DMS 273 (cell line): Measurements from ENCODE around the gene PLEKHO2.
"Not testable (repeated sequence)": the region's sequence is repeated elsewhere in the genome, so short reads cannot be mapped to it uniquely, and the experiment has no call there.

ENCODE experiments used
- DNase-seq: peaks from one replicate; lab custom pipeline; 2025; ENCODE audit not compliant: unreplicated experiment; lab: John Stamatoyannopoulos, UW

Gene PLEKHO2, protein sequence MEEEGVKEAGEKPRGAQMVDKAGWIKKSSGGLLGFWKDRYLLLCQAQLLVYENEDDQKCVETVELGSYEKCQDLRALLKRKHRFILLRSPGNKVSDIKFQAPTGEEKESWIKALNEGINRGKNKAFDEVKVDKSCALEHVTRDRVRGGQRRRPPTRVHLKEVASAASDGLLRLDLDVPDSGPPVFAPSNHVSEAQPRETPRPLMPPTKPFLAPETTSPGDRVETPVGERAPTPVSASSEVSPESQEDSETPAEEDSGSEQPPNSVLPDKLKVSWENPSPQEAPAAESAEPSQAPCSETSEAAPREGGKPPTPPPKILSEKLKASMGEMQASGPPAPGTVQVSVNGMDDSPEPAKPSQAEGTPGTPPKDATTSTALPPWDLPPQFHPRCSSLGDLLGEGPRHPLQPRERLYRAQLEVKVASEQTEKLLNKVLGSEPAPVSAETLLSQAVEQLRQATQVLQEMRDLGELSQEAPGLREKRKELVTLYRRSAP

DNA sequence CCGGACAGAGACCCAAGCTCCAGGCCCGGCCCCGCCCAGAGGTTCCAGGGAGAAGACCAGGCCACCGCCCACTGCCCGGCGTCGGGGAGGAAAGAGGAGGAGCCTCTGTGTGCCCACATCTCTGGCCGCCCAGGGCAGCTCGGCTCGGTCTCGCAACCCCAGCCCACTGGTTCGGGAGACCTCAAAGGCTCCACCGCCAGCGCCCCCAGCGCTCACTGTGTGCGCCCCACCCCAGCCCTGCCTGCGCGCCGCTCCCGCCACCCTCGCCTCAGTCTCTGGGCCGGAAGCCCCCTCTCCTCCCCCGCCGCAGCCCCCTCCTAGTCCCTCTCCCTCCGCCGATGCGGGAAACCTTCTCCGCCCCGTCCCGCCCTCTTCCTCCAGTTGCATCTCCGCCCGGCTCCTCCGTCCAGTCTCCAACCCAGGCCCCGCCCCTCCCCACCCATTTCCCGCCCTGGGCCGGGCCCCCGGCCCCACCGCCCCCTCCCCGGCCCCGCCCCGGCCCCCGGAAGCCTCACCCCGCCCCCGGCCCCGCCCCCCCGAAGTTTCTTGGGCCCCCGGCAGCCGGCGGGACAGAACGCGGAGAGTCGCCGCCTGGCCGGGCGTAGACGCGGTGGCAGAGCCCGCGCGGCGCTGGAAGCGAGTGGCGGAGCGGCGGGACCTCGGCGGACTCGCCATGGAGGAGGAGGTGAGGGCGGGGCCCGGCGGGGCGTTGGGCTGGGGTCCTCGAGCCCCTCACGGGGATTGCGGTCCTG lies at the start of gene PLEKHO2:
Gene PLEKHO2 (plus strand): TSS at position 572 of the 752 bp plus-strand sequence. CDS start 102 bp downstream, at position 674.
- DNase-seq, result peak; percentile 95

DNA sequence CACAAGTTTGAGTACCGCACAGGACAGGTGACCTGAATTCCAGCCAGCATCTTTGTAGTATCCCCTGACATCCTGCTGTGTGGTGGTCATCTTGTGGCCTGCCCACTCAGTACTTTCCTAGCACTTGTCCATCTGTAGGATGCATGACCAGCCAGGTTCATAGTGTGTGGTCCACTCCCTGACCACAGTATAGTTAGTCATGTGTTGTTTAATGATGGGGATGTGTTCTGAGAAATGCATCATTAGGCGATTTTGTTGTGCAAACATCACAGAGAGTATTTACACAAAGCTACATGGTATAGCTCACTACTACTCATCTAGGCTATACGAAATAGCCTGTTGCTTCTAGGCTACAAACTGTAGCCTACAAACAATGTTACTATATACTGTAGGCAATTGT lies 49.4 kb upstream of the PLEKHO2 start:
- DNase-seq, result no peak

DNA sequence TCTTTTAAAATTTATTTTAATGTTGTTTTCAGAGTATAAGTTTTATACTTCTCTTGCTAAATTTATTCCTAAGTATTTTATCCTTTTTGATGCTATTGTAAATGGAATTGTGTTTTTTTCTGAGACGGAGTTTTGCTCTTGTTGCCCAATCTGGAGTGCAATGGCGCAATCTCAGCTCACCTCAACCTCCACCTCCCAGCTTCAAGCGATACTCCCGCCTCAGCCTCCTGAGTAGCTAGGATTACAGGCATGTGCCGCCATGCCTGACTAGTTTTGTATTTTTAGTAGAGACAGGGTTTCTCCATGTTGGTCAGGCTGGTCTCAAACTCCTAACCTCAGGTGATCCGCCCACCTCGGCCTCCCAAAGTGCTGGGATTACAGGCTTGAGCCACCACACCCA lies 46.4 kb upstream of the PLEKHO2 start:
- DNase-seq, result not testable (repeated sequence)

DNA sequence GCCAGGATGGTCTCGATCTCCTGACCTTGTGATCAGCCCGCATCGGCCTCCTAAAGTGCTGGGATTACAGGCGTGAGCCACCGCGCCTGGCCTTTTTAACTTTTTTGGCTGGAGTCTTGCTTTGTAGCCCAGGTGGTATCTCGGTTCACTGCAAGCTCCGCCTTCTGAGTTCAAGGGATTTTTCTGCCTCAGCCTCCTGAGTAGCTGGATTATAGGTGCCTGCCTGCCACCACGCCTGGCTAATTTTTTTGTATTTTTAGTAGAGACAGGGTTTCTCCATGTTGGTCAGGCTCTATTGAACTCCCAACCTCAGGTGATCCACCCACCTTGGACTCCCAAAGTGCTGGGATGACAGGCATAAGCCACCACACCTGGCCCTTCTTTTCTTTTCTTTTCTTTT lies 45.8 kb upstream of the PLEKHO2 start:
- DNase-seq, result not testable (repeated sequence)

DNA sequence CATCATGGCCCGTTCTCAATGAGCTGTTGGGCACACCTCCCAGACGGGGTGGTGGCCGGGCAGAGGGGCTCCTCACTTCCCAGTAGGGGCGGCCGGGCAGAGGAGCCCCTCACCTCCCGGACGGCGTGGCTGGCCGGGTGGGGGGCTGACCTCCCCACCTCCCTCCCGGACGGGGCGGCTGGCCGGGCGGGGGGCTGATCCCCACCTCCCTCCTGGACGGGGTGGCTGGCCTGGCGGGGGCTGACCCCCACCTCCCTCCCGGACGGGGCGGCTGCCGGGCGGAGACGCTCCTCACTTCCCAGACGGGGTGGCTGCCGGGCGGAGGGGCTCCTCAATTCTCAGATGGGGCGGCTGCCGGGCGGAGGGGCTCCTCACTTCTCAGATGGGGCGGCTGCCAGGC lies 42.8 kb upstream of the PLEKHO2 start:
- not testable (repeated sequence) for DNase-seq

DNA sequence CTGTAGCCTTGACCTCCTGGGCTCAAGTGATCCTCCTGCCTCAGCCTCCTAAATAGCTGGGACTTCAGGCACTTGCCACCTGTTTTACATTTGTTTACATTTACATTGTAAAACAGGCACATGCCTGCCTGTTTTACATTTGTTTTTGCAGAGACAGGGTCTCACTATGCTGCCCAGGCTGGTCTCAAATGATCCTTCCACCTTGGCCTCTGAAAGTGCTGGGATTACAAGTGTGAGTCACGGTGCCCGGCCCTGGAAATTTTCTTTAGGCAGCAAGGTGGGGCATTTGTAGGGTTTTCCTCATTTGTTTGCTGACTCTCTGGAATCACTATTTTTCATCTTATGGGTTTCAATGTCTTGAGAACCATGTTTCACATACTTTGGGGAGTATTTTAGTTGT lies 41.2 kb upstream of the PLEKHO2 start:
- no peak for DNase-seq

DNA sequence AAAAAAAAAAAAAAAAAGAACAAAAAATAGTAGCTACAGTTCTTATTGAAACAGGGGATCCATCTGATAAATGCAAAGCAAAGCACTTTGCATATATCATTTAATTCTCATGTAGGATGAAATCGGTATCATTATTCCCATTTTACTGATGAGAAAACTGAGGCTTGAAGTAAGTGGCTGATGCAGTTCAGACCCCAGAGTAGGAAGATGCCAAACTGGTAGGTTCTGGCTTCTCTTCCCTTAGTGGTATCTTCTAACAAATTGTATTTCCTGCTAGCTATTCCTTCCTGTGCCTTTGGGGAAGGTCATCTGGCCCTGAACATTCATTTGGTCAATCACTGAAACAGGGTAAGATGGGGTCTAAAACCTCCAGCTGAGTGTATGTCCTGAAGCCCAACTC lies 38.2 kb upstream of the PLEKHO2 start:
- no peak for DNase-seq

DNA sequence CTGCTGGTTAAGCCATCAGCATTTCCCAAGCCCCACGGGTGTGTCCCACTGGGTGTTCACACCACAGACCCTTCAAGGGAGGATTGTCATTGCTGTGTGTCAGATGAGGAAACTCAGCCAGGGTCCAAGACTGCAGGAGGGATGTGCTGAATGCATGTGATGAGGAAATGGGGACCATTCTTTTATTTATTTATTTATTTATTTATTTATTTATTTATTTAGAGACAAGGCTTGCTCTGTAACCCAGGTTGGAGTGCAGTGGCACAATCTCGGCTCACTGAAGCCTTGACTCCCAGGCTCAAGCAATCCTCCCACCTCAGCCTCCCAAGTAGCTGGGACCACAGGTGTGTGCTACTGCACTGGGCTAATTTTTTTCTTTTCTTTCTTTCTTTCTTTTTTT lies 37.1 kb upstream of the PLEKHO2 start:
- no peak for DNase-seq

DNA sequence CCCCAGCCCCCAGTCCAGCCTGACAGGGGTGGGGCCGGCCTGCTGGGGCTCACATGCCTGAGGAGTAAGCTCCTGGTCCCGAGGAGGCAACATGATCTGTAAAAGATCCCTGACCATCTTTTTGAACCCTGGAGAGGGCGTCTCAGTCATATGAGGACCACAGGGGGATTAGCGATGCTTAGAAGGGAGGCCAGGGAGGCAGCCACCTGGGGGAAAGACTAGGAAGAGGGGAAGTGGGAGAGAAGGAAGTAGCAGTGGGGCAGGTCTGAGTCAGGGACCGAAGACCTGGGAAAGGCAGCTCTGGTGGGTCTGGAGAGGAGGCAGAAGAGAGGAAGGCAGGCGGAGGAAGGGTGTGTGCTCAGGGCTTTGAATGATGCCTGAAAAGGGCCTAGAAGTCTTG lies 35.2 kb upstream of the PLEKHO2 start:
- DNase-seq, result no peak

DNA sequence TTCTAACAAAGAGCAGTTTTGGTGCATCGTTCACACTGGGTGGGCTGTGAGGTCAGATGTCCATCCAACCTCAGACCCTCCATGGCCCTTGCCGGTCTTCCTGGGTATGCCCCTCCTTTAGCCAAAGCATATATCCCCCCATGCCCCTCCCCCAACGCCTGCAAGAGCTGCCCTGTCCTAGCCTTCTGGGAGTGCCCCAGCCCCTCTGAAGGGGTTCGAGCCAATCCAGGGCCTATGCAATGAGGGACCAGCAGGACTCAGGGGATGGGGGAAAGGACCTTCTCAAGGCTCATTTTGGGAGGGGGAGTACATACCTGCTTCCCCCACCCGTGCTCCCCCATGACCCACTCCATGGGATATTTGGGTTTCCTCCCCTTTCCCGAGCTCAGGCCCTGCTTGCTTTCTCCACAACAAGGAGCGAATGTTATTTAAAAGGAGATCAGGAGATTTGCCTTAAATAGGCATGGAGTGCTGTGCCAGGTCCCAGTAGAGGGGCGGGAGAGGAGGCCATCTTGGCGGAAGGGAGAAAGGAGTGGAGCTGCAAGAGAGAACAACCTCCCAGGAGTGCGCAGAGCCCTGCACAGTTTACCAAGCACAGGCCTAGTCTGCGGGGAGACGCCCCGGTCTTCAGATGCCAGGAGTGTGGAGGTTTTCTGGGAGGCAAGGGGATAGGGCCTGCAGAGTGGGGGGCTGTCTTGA lies 34.5 kb upstream of the PLEKHO2 start:
- DNase-seq, result no peak

DNA sequence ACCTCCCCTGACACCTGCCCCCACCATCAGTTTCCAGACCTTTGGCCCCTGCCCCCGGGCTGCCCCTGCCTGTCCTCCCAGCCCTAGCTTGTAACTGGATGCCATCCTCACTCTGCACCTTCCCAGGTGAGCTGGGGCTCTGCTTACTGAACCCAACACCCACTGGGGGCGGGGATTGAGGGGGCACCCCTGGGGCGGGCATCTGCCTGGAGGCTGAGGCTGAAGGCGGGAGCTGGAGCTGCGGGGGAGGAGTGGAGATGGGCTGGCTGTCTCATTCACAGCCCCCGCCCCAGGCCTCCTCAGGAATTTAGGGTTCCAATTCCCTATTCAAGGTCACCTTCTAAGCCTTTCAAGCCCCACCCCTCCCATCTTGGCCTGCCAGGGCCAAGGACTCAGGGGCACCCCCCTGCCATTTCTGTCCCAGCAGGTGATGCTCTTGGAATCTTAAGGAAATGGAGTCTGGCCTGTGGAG lies 33.9 kb upstream of the PLEKHO2 start:
- DNase-seq, result no peak

DNA sequence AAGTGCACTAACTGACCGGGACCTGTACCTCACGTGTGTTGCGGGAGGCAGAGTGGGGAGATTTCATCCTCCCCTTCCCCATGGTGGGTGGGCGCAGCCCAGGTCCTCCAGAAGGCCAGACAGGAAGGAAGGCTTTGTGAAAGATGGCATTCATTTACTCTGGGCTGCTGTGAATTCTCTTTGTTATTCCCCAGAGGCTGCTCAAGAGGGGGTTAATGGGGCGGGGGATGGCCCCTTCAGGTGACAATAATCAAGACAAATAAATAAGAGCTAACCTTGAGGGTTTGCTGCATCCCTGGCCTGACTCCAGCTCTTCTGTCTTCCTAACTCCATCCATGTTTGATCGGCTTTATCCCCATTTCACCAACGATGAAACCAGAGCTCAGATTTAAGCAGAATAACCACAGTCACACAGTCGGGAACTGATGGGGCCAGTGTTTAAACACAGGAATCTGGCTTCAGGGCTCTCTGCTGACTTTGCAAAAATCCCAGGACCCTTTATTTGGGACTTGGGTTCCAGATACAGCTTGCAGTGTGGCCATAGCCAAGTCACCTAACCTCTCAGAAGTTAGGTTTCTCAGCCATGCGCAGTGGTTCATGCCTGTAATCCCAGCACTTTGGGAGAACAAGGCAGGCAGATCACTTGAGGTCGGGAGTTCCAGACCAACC lies 32.8 kb upstream of the PLEKHO2 start:
- no peak for DNase-seq

DNA sequence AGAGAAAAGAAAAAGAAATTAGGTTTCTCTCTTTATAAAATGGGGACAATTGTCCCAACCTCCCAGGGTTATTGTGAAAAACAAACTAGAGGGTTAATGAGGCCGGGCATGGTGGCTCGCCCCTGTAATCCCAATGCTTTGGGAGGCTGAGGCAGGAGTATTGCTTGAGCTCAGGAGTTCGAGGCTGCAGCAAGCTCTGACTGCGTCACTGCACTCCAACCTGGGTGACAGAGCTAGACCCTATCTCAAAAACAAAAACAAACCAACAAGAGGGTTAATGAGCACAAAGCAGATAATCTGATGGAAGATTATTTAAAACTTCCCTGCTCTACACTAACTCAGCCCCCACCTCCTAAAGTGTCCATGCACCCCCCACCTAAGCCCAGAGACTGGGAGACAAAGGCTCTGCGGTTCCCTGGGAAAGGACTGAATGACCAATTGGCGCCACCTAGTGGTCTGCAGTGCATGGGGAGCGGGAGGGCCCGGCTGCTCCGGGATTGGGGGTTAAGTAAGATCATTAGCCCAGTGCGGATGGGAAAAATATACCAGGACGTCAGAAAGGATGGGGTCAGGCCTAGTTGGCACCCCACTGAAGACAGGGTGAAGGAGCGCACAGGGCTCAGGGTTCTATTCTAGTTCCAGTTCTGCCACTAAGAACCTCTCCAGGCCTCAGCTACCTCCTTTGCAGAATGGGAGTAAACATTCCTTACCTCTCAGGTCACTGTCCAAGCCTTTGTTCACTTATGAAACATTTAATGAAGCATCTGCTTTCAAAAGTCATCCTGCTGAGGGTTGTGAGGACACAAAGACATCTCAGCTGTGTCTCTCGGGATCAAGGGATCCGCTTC lies 31.8 kb upstream of the PLEKHO2 start:
- peak; percentile 86 for DNase-seq

DNA sequence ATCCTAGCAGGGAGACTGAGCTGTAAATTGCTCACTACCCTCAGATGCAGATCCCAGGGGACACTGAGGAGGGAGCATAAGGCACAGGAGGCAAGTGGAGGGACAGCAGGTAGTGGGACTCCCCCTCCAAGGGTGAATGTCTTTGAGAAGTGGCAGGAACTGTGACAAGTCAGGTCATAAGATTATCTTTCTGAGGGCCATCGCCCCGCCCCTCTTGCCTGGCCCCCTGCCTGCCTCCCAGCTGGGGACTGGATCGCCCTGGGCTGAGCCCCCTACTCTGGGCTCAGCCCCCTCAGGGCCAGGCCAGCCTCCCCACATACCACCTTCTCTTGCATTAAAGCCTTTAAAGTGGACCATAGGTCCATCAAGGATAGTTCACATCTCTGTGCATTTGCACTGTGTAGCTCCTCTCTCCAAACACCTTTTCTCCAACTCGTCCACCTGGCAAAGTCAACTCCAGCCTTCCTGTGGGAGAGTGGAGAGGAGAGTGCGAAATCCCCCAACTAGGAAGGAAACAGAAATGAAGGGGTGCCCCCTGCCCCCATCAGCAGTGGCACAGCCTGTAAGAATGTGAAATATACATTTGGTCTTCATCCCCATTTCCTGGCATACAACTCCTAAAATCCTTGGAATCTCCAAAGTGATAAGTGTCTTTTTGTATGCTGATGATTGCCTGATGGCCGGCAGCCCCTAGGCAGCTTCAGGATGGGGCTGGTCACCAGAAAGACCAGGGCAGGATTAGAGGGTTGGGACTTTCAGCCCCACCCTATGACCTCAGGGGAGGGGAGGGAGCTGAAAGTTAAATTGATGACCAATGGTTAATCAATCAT lies 31.0 kb upstream of the PLEKHO2 start:
- DNase-seq, result no peak

DNA sequence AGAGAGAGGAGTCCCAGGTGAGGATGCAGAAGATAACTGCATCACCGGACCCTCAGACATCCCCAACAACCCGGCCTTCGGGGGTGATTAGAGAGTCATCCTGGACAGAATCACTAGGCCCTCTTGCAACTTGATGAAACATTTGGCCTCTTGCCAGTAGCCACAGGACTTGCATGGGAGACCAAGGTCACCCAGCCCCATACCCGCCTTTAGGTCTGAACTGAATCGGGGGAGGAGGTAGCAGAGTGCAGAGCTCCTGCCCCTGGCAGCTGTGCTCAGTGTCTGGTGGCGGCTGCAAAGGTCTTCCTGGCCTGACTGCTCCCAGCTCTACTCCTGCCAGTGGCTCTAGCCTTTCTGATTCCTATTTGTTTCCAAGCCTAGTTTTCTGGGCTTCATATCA lies 28.6 kb upstream of the PLEKHO2 start:
- peak; percentile 13 for DNase-seq

DNA sequence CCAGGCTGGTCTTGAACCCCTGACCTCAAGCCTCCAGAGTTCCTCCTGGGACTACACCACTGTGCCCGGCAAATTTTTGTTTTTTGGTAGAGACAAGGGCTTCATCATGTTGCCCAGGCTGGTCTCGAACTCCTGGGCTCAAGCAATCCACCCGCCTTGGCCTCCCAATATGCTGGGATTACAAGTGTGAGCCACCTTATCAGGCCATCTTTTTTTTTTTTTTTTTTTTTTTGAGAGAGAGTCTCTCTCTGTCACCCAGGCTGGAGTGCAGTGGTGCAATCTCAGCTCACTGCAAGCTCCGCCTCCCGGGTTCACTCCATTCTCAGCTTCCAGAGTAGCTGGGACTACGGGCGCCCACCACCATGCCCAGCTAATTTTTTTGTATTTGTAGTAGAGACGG lies 27.4 kb upstream of the PLEKHO2 start:
- not testable (repeated sequence) for DNase-seq

DNA sequence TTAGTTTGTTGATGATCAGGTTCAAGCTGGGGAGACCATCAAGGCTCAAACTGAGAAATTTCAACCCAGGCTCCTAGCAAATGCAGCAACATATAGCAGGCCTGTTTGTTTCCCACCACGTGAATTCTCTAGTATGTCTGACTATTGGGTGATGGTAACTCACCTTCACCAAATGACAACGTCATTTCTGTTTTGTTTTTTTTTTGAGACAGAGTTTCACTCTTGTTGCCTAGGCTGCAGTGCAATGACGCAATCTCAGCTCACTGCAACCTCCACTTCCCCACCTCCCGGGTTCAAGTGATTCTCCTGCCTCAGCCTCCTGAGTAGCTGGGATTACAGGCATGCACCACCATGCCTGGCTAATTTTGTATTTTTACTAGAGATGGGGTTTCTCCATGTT lies 26.8 kb upstream of the PLEKHO2 start:
- not testable (repeated sequence) for DNase-seq

DNA sequence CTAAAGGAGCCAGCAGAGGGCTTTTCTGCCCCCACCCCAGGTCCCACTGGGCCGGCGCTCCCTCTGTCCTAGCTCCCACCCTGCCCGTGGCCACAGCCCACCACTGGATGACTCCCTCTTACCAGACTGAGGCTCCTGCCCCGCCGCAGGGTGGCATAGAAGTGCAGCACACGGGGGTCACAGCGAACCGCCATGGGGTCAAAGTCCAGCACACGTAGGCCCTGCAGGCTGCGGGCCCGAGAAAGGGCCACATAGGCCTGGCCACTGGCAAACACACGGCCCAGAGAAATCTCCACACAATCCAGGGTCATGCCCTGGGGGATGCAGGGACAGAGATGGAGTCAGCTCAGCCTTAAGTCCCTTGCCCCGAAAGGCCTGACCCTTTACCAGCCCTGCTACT lies 25.3 kb upstream of the PLEKHO2 start:
- no peak for DNase-seq

DNA sequence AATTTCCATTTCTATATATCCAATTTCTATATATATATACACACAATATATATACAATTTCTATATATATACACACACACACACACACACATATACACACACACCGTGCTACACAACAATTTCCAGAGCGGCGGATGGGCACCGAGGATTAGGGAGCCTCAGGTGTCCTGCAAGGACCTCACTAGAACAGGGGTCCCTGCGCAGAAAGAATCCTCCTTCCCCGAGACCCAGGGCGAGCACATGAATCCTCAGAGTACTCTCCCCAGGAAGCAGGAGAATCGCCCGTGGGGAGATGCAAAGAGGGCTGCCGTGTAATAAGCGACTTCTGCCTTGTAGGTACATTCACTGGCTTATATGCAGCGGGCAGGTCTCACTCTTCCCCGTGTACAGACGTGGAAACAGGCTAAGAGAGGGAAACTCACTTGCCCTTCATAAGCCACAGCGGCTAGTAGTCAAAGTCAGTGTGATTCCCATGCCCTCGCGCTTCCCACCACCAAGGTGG lies 16.7 kb upstream of the PLEKHO2 start:
- peak; percentile 55 for DNase-seq
